SK-N-SH treated with all-trans-retinoic acid at 6 μM for 48 hours (cell line): ENCODE data around the gene KRTAP4-16.
"Not testable (repeated sequence)": the region's sequence is repeated elsewhere in the genome, so short reads cannot be mapped to it uniquely, and the experiment has no call there.

Source experiments
- ATAC-seq: fragments of 200-7000 bp; cut with Tn5 transposase; 3 replicates; pipeline ENCODE4 v1.9.1; 2020; ENCODE audit warnings: mild to moderate bottlenecking, moderate library complexity
- ARNTL ChIP-seq: fragments of 450-650 bp; formaldehyde crosslinking; IDR thresholded peaks from 2 replicates; pipeline ENCODE4 v1.5.0; 2020; ENCODE audit warnings: low read depth, mild to moderate bottlenecking, moderate library complexity, borderline replicate concordance
- BACH2 ChIP-seq: fragments of 250-450 bp; sonication (Bioruptor Pico); IDR thresholded peaks from 2 replicates; pipeline ENCODE4 v1.9.0; 2021; ENCODE audit warnings: mild to moderate bottlenecking, borderline replicate concordance
- CSDC2 ChIP-seq: fragments of 250-450 bp; sonication (Bioruptor Pico); IDR thresholded peaks from 2 replicates; pipeline ENCODE4 v1.5.0; 2020; ENCODE audit warnings: mild to moderate bottlenecking, moderate library complexity
- CSRNP3 ChIP-seq: fragments of 250-450 bp; sonication (Bioruptor Pico); IDR thresholded peaks from 2 replicates; pipeline ENCODE4 v1.5.1; 2021; ENCODE audit warnings: mild to moderate bottlenecking, moderate library complexity
- ESRRG ChIP-seq: fragments of 250-450 bp; sonication (Bioruptor Pico); IDR thresholded peaks from 2 replicates; pipeline ENCODE4 v1.6.1; 2021; ENCODE audit warnings: mild to moderate bottlenecking
- ISL1 ChIP-seq: fragments of 250-450 bp; sonication (Bioruptor Pico); IDR thresholded peaks from 2 replicates; pipeline ENCODE4 v2.1.2; 2022; ENCODE audit warnings: mild to moderate bottlenecking, moderate library complexity
- OSR1 ChIP-seq: fragments of 250-450 bp; sonication (Bioruptor Pico); IDR thresholded peaks from 2 replicates; pipeline ENCODE4 v1.8.0; 2022; ENCODE audit warnings: moderate library complexity, mild to moderate bottlenecking, inconsistent platforms
- PATZ1 ChIP-seq: fragments of 250-450 bp; sonication (Bioruptor Pico); IDR thresholded peaks from 2 replicates; pipeline ENCODE4 v1.8.0; 2020; ENCODE audit warnings: mild to moderate bottlenecking, moderate library complexity, borderline replicate concordance
- PPARA ChIP-seq: fragments of 250-450 bp; sonication (Bioruptor Pico); IDR thresholded peaks from 2 replicates; pipeline ENCODE4 v1.5.0; 2020; ENCODE audit warnings: mild to moderate bottlenecking, borderline replicate concordance
- RARB ChIP-seq: fragments of 250-450 bp; sonication (Bioruptor Pico); IDR thresholded peaks from 2 replicates; pipeline ENCODE4 v1.8.0; 2021; ENCODE audit warnings: mild to moderate bottlenecking, moderate library complexity
- SNAI2 ChIP-seq: fragments of 250-450 bp; sonication (Bioruptor Pico); IDR thresholded peaks from 2 replicates; pipeline ENCODE4 v1.5.0; 2020; ENCODE audit warnings: mild to moderate bottlenecking, moderate library complexity
- TCF4 ChIP-seq: fragments of 250-450 bp; sonication (Bioruptor Pico); IDR thresholded peaks from 2 replicates; pipeline ENCODE4 v1.8.0; 2021; ENCODE audit warnings: mild to moderate bottlenecking, moderate library complexity, borderline replicate concordance
- TOX ChIP-seq: fragments of 250-450 bp; sonication (Bioruptor Pico); IDR thresholded peaks from 2 replicates; pipeline ENCODE4 v1.8.0; 2021; ENCODE audit warnings: mild to moderate bottlenecking, moderate library complexity, borderline replicate concordance
- TSHZ2 ChIP-seq: fragments of 250-450 bp; sonication (Bioruptor Pico); IDR thresholded peaks from 2 replicates; pipeline ENCODE4 v1.5.0; 2020; ENCODE audit warnings: mild to moderate bottlenecking, moderate library complexity
- ZC3H10 ChIP-seq: fragments of 250-450 bp; sonication (Bioruptor Pico); IDR thresholded peaks from 2 replicates; pipeline ENCODE4 v1.5.1; 2021; ENCODE audit warnings: mild to moderate bottlenecking, moderate library complexity
- ZFP3 ChIP-seq: fragments of 250-450 bp; sonication (Bioruptor Pico); IDR thresholded peaks from 2 replicates; pipeline ENCODE4 v1.5.0; 2020; ENCODE audit warnings: mild to moderate bottlenecking, moderate library complexity
- ZFP30 ChIP-seq: fragments of 450-650 bp; formaldehyde crosslinking; IDR thresholded peaks from 2 replicates; pipeline ENCODE4 v1.5.0; 2022; ENCODE audit warnings: mild to moderate bottlenecking, moderate library complexity
- ZNF565 ChIP-seq: fragments of 450-650 bp; formaldehyde crosslinking; conservative IDR thresholded peaks from 2 replicates; pipeline ENCODE4 v1.5.0; 2020; ENCODE audit warnings: low read depth, mild to moderate bottlenecking, moderate library complexity
- ZNF70 ChIP-seq: fragments of 450-650 bp; formaldehyde crosslinking; IDR thresholded peaks from 2 replicates; pipeline ENCODE4 v1.5.0; 2020; ENCODE audit warnings: mild to moderate bottlenecking, moderate library complexity
- ZNF8 ChIP-seq: fragments of 450-650 bp; formaldehyde crosslinking; IDR thresholded peaks from 2 replicates; pipeline ENCODE4 v1.5.0; 2020; ENCODE audit warnings: mild to moderate bottlenecking, moderate library complexity

Gene KRTAP4-16

GRCh38 chr17:41057547-41057946 lies 44.5 kb downstream of the KRTAP4-16 start (continued):
- TF ChIP-seq CSRNP3 (CRISPR knock-in tag) (no peak), ZC3H10 (no peak), CSDC2 (CRISPR knock-in tag) (no peak), TSHZ2 (CRISPR knock-in tag) (no peak)

- not testable (repeated sequence) for ATAC-seq
These were observed 46.9 kb downstream of the KRTAP4-16 start, which contains the start of gene KRTAP2-2 for GRCh38 chr17:41055130-41055529. KRTAP2-2 (minus strand) TSS chr17:41055230; CDS start chr17:41055211, 19 bp downstream.

- ATAC-seq, result not testable (repeated sequence)
These were observed 47.5 kb downstream of the KRTAP4-16 start for GRCh38 chr17:41054556-41054955.

GRCh38 chr17:41054025-41054424 lies 48.0 kb downstream of the KRTAP4-16 start:
- TF ChIP-seq TSHZ2 (CRISPR knock-in tag) (no peak), BACH2 (CRISPR knock-in tag) (no peak), PATZ1 (CRISPR knock-in tag) (no peak), ZNF565 (CRISPR knock-in tag) (no peak), SNAI2 (CRISPR knock-in tag) (no peak), ISL1 (CRISPR knock-in tag) (no peak), ZNF8 (no peak), ZFP30 (CRISPR knock-in tag) (no peak), RARB (CRISPR knock-in tag) (no peak), ZNF70 (no peak), PPARA (CRISPR knock-in tag) (no peak), OSR1 (no peak), CSRNP3 (CRISPR knock-in tag) (no peak), TCF4 (no peak), TOX (CRISPR knock-in tag) (no peak), ZFP3 (CRISPR knock-in tag) (no peak), ARNTL (CRISPR knock-in tag) (no peak), ESRRG (CRISPR knock-in tag) (no peak)
- no peak for ATAC-seq
